ENCODE results near the gene GAL.

GAL gene

DNA sequence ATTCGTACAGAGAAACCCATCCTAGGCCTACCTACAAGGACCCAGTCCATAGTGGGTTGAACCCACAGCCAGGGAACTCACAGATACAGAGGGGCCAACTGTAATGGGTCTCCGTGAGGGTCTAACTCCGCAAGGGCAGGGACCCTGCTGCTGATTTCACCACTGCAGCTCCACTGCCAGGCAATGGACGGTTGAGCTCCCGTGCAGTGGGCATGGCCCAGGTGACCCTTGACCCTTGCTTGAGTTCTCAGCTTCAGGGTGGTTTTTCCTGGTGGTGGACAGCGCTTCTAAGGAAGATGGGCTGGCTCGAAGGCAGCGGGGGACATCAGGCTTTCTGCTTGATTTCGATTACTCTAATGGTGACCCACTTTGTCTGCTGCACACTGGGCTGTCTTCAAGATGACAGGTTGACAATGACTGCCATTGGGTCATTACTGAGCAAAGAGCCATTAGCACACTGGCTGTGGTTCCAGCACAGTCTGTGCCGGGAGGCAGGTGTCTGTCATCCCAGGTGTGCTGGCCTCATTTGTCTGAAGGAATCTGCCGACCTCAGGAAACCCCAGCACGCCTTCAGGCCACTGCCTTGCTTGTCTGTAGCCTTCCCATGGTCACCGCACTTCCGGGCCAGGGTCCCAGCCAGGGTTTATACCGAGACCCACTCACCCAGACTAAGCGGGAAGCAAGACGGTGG, 3.7 kb upstream of the GAL start:
- TF ChIP-seq ZBTB7A (IDR thresholded peaks at IDR 0.05; ENCODE audit: low read depth) (no peak), NFIC (IDR thresholded peaks at IDR 0.05) (no peak), FOXM1 (IDR thresholded peaks at IDR 0.05; ENCODE audit: borderline replicate concordance, low read depth) (no peak), EP300 (IDR thresholded peaks at IDR 0.05; ENCODE audit: borderline replicate concordance) (no peak), TAF1 (IDR thresholded peaks at IDR 0.05; ENCODE audit: low read depth) (no peak), CEBPB (IDR thresholded peaks at IDR 0.05) (no peak), RAD21 (IDR thresholded peaks at IDR 0.05; ENCODE audit: low read depth) (no peak)
- TF ChIP-seq, protein P1, sequence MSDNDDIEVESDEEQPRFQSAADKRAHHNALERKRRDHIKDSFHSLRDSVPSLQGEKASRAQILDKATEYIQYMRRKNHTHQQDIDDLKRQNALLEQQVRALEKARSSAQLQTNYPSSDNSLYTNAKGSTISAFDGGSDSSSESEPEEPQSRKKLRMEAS (IDR thresholded peaks at IDR 0.05), result no peak

DNA sequence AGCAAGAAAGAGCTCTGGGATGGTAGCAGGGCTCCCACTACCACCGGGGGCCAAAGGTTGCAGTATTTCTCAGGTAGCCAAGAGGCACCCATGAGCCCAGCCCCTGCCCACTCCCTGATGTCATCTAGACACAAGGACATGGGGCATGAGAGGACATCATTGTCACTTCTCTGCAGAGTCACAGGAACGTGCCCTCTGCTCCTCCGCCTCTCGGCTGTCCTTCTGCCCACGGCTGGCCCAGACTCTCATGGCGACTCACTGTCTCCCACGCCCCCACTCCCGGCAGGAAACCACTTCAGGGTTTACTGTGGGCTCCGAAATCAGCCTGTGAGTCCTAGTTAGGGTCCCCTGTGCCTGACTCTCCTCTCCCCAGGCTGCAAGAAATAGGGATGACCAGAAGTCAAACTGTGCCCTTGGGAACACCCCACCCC, 1.8 kb upstream of the GAL start:
- TF ChIP-seq RAD21 (IDR thresholded peaks at IDR 0.05; ENCODE audit: low read depth), result no peak
- no peak for TF ChIP-seq TEAD4 (IDR thresholded peaks at IDR 0.05)
- TF ChIP-seq CREB1 (IDR thresholded peaks at IDR 0.05; ENCODE audit: low read depth), result no peak
- TF ChIP-seq, protein P2, sequence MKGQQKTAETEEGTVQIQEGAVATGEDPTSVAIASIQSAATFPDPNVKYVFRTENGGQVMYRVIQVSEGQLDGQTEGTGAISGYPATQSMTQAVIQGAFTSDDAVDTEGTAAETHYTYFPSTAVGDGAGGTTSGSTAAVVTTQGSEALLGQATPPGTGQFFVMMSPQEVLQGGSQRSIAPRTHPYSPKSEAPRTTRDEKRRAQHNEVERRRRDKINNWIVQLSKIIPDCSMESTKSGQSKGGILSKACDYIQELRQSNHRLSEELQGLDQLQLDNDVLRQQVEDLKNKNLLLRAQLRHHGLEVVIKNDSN (IDR thresholded peaks at IDR 0.05), result no peak
- TF ChIP-seq TAF1 (IDR thresholded peaks at IDR 0.05; ENCODE audit: low read depth), result no peak
- TF ChIP-seq TCF12 (IDR thresholded peaks at IDR 0.05; ENCODE audit: low read depth), result no peak
- TF ChIP-seq ZBTB7A (IDR thresholded peaks at IDR 0.05; ENCODE audit: low read depth), result no peak
- no peak for TF ChIP-seq NFIC (IDR thresholded peaks at IDR 0.05)
- no peak for TF ChIP-seq CEBPB (IDR thresholded peaks at IDR 0.05)
- TF ChIP-seq, protein P1 (IDR thresholded peaks at IDR 0.05), result no peak
- TF ChIP-seq FOXM1 (IDR thresholded peaks at IDR 0.05; ENCODE audit: borderline replicate concordance, low read depth), result no peak
- TF ChIP-seq YY1 (IDR thresholded peaks at IDR 0.05; ENCODE audit: low read depth), result no peak
- TF ChIP-seq EP300 (IDR thresholded peaks at IDR 0.05; ENCODE audit: borderline replicate concordance), result no peak
- no peak for TF ChIP-seq EGR1 (IDR thresholded peaks at IDR 0.05)
- TF ChIP-seq, protein P3, sequence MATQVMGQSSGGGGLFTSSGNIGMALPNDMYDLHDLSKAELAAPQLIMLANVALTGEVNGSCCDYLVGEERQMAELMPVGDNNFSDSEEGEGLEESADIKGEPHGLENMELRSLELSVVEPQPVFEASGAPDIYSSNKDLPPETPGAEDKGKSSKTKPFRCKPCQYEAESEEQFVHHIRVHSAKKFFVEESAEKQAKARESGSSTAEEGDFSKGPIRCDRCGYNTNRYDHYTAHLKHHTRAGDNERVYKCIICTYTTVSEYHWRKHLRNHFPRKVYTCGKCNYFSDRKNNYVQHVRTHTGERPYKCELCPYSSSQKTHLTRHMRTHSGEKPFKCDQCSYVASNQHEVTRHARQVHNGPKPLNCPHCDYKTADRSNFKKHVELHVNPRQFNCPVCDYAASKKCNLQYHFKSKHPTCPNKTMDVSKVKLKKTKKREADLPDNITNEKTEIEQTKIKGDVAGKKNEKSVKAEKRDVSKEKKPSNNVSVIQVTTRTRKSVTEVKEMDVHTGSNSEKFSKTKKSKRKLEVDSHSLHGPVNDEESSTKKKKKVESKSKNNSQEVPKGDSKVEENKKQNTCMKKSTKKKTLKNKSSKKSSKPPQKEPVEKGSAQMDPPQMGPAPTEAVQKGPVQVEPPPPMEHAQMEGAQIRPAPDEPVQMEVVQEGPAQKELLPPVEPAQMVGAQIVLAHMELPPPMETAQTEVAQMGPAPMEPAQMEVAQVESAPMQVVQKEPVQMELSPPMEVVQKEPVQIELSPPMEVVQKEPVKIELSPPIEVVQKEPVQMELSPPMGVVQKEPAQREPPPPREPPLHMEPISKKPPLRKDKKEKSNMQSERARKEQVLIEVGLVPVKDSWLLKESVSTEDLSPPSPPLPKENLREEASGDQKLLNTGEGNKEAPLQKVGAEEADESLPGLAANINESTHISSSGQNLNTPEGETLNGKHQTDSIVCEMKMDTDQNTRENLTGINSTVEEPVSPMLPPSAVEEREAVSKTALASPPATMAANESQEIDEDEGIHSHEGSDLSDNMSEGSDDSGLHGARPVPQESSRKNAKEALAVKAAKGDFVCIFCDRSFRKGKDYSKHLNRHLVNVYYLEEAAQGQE (IDR thresholded peaks at IDR 0.05; ENCODE audit: low read depth), result no peak

DNA sequence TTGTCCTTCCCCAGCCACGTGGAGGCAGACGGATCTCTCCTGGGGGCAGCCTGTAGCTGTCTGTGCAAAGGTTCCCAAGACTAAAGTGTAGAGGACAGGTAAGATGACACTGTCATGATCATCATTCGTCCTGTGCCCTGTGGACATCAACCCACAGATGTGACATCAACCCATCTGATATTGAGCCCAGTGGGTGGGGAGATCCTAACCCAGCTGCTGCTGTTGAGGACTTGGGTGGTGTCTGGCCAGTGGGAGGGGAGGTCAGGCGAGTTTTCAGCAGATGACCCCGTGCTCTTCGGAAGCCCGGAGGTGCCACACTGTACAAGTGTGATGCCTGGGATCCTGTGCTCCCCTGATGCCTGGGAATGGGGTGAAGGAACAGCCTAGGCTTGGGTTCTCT, 1.2 kb upstream of the GAL start:
- TF ChIP-seq, protein P1 (IDR thresholded peaks at IDR 0.05), result no peak
- no peak for TF ChIP-seq TAF1 (IDR thresholded peaks at IDR 0.05; ENCODE audit: low read depth)
- no peak for TF ChIP-seq EP300 (IDR thresholded peaks at IDR 0.05; ENCODE audit: borderline replicate concordance)
- no peak for TF ChIP-seq NFIC (IDR thresholded peaks at IDR 0.05)
- no peak for TF ChIP-seq EGR1 (IDR thresholded peaks at IDR 0.05)
- TF ChIP-seq CREB1 (IDR thresholded peaks at IDR 0.05; ENCODE audit: low read depth), result no peak
- no peak for TF ChIP-seq TEAD4 (IDR thresholded peaks at IDR 0.05)
- no peak for TF ChIP-seq CEBPB (IDR thresholded peaks at IDR 0.05)
- no peak for TF ChIP-seq YY1 (IDR thresholded peaks at IDR 0.05; ENCODE audit: low read depth)
- TF ChIP-seq, protein P2 (IDR thresholded peaks at IDR 0.05), result no peak

DNA sequence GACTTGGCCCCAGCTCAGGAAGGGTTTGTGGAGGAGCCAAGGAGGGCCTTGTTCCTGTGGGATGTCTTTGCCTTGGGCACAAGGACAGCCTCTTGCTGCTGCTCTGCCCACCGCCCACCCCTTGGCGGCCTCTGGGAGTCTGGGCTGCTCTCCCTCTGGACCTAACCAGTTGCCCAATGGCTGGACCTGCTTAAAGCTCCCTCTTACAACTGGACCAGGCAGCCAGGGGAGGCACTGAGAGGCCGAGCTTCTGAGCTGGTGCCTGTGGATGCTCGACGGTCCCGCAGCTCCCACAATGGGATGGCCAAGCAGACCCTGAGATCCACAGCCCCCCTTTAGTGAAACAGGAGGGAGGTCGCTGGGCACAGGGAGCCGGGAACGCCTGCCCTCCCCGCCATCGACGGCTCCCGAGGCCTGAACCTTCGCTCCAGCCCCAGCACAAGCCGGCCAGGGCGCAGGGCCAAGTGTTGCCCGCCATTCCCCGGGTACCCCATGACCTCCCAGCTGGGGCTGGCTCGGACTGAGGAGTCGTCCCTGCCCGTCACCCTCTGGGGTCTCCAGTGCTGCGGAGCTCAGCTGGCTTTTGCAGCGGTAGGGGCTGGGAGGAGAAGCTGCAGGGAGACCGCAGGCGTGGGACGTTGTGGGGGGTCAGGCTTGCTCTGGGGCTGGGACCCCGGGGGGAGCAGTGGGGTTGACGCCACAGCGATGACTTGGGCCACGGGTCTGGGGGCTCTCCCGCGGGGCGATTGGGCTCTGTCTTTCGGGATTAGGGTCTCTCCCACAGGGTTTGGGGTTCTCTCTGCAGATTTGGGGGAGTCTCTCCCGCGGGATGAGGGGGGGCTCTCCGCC, 584 bp upstream of the GAL start:
- TF ChIP-seq NFIC (IDR thresholded peaks at IDR 0.05), result no peak
- TF ChIP-seq CREB1 (IDR thresholded peaks at IDR 0.05; ENCODE audit: low read depth), result no peak
- TF ChIP-seq, protein P3 (IDR thresholded peaks at IDR 0.05; ENCODE audit: low read depth), result no peak
- no peak for TF ChIP-seq TAF1 (IDR thresholded peaks at IDR 0.05; ENCODE audit: low read depth)
- no peak for TF ChIP-seq EP300 (IDR thresholded peaks at IDR 0.05; ENCODE audit: borderline replicate concordance)
- no peak for TF ChIP-seq TEAD4 (IDR thresholded peaks at IDR 0.05)
- TF ChIP-seq TCF12 (IDR thresholded peaks at IDR 0.05; ENCODE audit: low read depth), result no peak
- TF ChIP-seq FOXM1 (IDR thresholded peaks at IDR 0.05; ENCODE audit: borderline replicate concordance, low read depth), result no peak
- no peak for TF ChIP-seq CEBPB (IDR thresholded peaks at IDR 0.05)
- no peak for TF ChIP-seq RAD21 (IDR thresholded peaks at IDR 0.05; ENCODE audit: low read depth)
- TF ChIP-seq YY1 (IDR thresholded peaks at IDR 0.05; ENCODE audit: low read depth), result no peak
- TF ChIP-seq, protein P2 (IDR thresholded peaks at IDR 0.05), result no peak
- no peak for TF ChIP-seq EGR1 (IDR thresholded peaks at IDR 0.05)
- TF ChIP-seq, protein P1 (IDR thresholded peaks at IDR 0.05), result no peak
- TF ChIP-seq ZBTB7A (IDR thresholded peaks at IDR 0.05; ENCODE audit: low read depth), result no peak
